ENCODE results near the gene IL6ST.
"Not testable (repeated sequence)": the region's sequence is repeated elsewhere in the genome, so short reads cannot be mapped to it uniquely, and the experiment has no call there.

The IL6ST gene

GRCh38 chr5:56003179-56003578 is 8.4 kb upstream of the IL6ST start:
- Histone ChIP-seq H3K4me3 (ENCODE audit: low read depth in 1 of 2, low read length in 2 of 2) (no peak overlapping the region), H2AFZ (ENCODE audit: low read depth, low read length) (no peak overlapping the region), H3K9me3 (ENCODE audit: insufficient read depth, low read length, severe bottlenecking) (no peaks in the 10 kb centered on the region), H3K36me3 (ENCODE audit: insufficient read depth, low read length) (no peaks in the 10 kb centered on the region), H3K27me3 (ENCODE audit: insufficient read depth, low read length, poor library complexity) (no peaks in the 10 kb centered on the region), H4K20me1 (ENCODE audit: insufficient read depth, low read length) (no peaks in the 10 kb centered on the region), H3K79me2 (ENCODE audit: insufficient read depth, low read length) (no peaks in the 10 kb centered on the region), H3K4me2 (ENCODE audit: insufficient read depth, low read length) (no peak overlapping the region), H3K27ac (ENCODE audit: low read length) (no peak overlapping the region), H3K4me1 (ENCODE audit: insufficient read depth, low read length) (no peaks in the 10 kb centered on the region), H3K9ac (ENCODE audit: low read depth, low read length) (no peak overlapping the region)
- TF ChIP-seq, protein P1, sequence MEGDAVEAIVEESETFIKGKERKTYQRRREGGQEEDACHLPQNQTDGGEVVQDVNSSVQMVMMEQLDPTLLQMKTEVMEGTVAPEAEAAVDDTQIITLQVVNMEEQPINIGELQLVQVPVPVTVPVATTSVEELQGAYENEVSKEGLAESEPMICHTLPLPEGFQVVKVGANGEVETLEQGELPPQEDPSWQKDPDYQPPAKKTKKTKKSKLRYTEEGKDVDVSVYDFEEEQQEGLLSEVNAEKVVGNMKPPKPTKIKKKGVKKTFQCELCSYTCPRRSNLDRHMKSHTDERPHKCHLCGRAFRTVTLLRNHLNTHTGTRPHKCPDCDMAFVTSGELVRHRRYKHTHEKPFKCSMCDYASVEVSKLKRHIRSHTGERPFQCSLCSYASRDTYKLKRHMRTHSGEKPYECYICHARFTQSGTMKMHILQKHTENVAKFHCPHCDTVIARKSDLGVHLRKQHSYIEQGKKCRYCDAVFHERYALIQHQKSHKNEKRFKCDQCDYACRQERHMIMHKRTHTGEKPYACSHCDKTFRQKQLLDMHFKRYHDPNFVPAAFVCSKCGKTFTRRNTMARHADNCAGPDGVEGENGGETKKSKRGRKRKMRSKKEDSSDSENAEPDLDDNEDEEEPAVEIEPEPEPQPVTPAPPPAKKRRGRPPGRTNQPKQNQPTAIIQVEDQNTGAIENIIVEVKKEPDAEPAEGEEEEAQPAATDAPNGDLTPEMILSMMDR (IDR thresholded peaks at IDR 0.05; ENCODE audit: borderline replicate concordance, extremely low read depth, low read length, poor library complexity, severe bottlenecking) = no peak
- no peak for TF ChIP-seq EZH2 (IDR thresholded peaks at IDR 0.05; ENCODE audit: borderline replicate concordance, low read depth, low read length, severe bottlenecking)
- ATAC-seq (ENCODE audit: insufficient read depth, low read depth) = no peak
- DNase-seq = no peak

- Histone ChIP-seq H3K9me3 (ENCODE audit: insufficient read depth, low read length, severe bottlenecking) (no peaks in the 10 kb centered on the region), H3K27me3 (ENCODE audit: insufficient read depth, low read length, poor library complexity) (no peaks in the 10 kb centered on the region), H3K79me2 (ENCODE audit: insufficient read depth, low read length) (no peaks in the 10 kb centered on the region), H3K36me3 (ENCODE audit: insufficient read depth, low read length) (no peaks in the 10 kb centered on the region), H4K20me1 (ENCODE audit: insufficient read depth, low read length) (no peaks in the 10 kb centered on the region), H3K4me3 (ENCODE audit: low read depth in 1 of 2, low read length in 2 of 2) (no peak overlapping the region), H3K27ac (ENCODE audit: low read length) (no peak overlapping the region), H3K9ac (ENCODE audit: low read depth, low read length) (no peak overlapping the region), H3K4me2 (ENCODE audit: insufficient read depth, low read length) (no peak overlapping the region), H2AFZ (ENCODE audit: low read depth, low read length) (no peak overlapping the region), H3K4me1 (ENCODE audit: insufficient read depth, low read length) (no peaks in the 10 kb centered on the region)
- TF ChIP-seq, protein P1 (IDR thresholded peaks at IDR 0.05; ENCODE audit: borderline replicate concordance, extremely low read depth, low read length, poor library complexity, severe bottlenecking) = no peak
- TF ChIP-seq EZH2 (IDR thresholded peaks at IDR 0.05; ENCODE audit: borderline replicate concordance, low read depth, low read length, severe bottlenecking) = no peak
- DNase-seq (no peak), ATAC-seq (ENCODE audit: insufficient read depth, low read depth) (no peak)
Observed at GRCh38 chr5:56002303-56002702, 7.5 kb upstream of the IL6ST start.

- not testable (repeated sequence) for H3K4me2 ChIP-seq (ENCODE audit: insufficient read depth, low read length); H4K20me1 ChIP-seq (ENCODE audit: insufficient read depth, low read length); H3K36me3 ChIP-seq (ENCODE audit: insufficient read depth, low read length); H3K27me3 ChIP-seq (ENCODE audit: insufficient read depth, low read length, poor library complexity); H2AFZ ChIP-seq (ENCODE audit: low read depth, low read length); H3K27ac ChIP-seq (ENCODE audit: low read length); H3K9ac ChIP-seq (ENCODE audit: low read depth, low read length); H3K4me3 ChIP-seq (ENCODE audit: low read depth in 1 of 2, low read length in 2 of 2); ATAC-seq (ENCODE audit: insufficient read depth, low read depth); DNase-seq; H3K79me2 ChIP-seq (ENCODE audit: insufficient read depth, low read length); H3K4me1 ChIP-seq (ENCODE audit: insufficient read depth, low read length); H3K9me3 ChIP-seq (ENCODE audit: insufficient read depth, low read length, severe bottlenecking)
Observed at GRCh38 chr5:56000221-56000620, 5.5 kb upstream of the IL6ST start.

DNA sequence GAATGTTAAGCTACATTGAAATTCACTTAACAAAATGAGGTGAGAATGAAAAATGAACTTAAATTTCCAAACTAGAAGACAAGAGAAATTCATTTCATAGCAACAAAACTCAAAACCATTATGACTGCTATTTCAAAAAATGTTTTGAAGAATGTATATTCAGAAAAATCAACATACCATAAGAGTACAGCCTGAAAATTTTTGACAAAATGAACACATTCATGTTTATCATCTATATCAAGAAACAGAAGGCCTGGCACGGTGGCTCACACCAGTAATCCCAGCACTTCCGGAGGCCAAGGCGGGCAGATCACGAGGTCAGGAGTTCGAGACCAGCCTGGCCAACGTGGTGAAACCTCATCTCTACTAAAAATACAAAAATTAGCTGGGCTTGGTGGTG is 4.2 kb upstream of the IL6ST start:
- Histone ChIP-seq H3K36me3 (ENCODE audit: insufficient read depth, low read length) (no peaks in the 10 kb centered on the region), H3K4me1 (ENCODE audit: insufficient read depth, low read length) (peaks cover 15% of the 10 kb centered on the region), H3K9ac (ENCODE audit: low read depth, low read length) (no peak overlapping the region), H4K20me1 (ENCODE audit: insufficient read depth, low read length) (no peaks in the 10 kb centered on the region), H3K9me3 (ENCODE audit: insufficient read depth, low read length, severe bottlenecking) (no peaks in the 10 kb centered on the region), H3K4me2 (ENCODE audit: insufficient read depth, low read length) (no peak overlapping the region), H3K27me3 (ENCODE audit: insufficient read depth, low read length, poor library complexity) (peaks cover 14% of the 10 kb centered on the region), H3K79me2 (ENCODE audit: insufficient read depth, low read length) (no peaks in the 10 kb centered on the region), H2AFZ (ENCODE audit: low read depth, low read length) (no peak overlapping the region), H3K27ac (ENCODE audit: low read length) (no peak overlapping the region), H3K4me3 (ENCODE audit: low read depth in 1 of 2, low read length in 2 of 2) (no peak overlapping the region)
- no peak for TF ChIP-seq EZH2 (IDR thresholded peaks at IDR 0.05; ENCODE audit: borderline replicate concordance, low read depth, low read length, severe bottlenecking)
- TF ChIP-seq, protein P1 (IDR thresholded peaks at IDR 0.05; ENCODE audit: borderline replicate concordance, extremely low read depth, low read length, poor library complexity, severe bottlenecking) = no peak
- ATAC-seq (ENCODE audit: insufficient read depth, low read depth) (no peak), DNase-seq (no peak)
